Activated T-cell treated with anti-CD3 and anti-CD28 coated beads, Interleukin-2, amount 50 U/mL, for 24 hours (primary cell): ENCODE data around the gene ATP10A.
"Not testable (repeated sequence)": the region's sequence is repeated elsewhere in the genome, so short reads cannot be mapped to it uniquely, and the experiment has no call there.

ENCODE experiments used
- DNase-seq: peaks from one replicate; pipeline ENCODE4 v3.0.0-alpha.2; 2020
- H3K27ac Mint-ChIP-seq: 2 replicates; pipeline ENCODE4 v1.8.0; 2020; ENCODE audit warnings: mild to moderate bottlenecking, mixed read lengths
- H3K27me3 Mint-ChIP-seq: 2 replicates; pipeline ENCODE4 v1.8.0; 2020; ENCODE audit warnings: mixed read lengths
- H3K36me3 Mint-ChIP-seq: 2 replicates; pipeline ENCODE4 v1.8.0; 2020; ENCODE audit warnings: low read depth, mixed read lengths
- H3K4me1 Mint-ChIP-seq: 2 replicates; pipeline ENCODE4 v1.8.0; 2020; ENCODE audit warnings: low read depth, mixed read lengths
- H3K4me3 Mint-ChIP-seq: 2 replicates; pipeline ENCODE4 v1.8.0; 2020; ENCODE audit warnings: mild to moderate bottlenecking, moderate library complexity, mixed read lengths
- H3K9me3 Mint-ChIP-seq: 2 replicates; pipeline ENCODE4 v1.8.0; 2020; ENCODE audit warnings: mixed read lengths

ATP10A gene

GRCh38 chr15:25856059-25856458 is 7.1 kb downstream of the ATP10A start:
- H3K36me3 Mint-ChIP-seq = peaks cover 80% of the 10 kb centered on the region

GRCh38 chr15:25852661-25853524 is 10.2 kb downstream of the ATP10A start:
- no peak for DNase-seq
- H3K4me3 Mint-ChIP-seq = peak overlapping the region; percentile 40
- H3K27me3 Mint-ChIP-seq = no peaks in the 10 kb centered on the region
- peak overlapping the region; percentile 98 for H3K27ac Mint-ChIP-seq
- H3K36me3 Mint-ChIP-seq = peaks cover 57% of the 10 kb centered on the region
- H3K4me1 Mint-ChIP-seq = peaks cover 95% of the 10 kb centered on the region
- H3K9me3 Mint-ChIP-seq = peaks cover 3% of the 10 kb centered on the region

More at GRCh38 chr15:25856059-25856458, 7.1 kb downstream of the ATP10A start:
- DNase-seq, H3K9me3 Mint-ChIP-seq, H3K27me3 Mint-ChIP-seq: not testable (repeated sequence)
- peak overlapping the region; percentile 88 for H3K27ac Mint-ChIP-seq
- H3K4me3 Mint-ChIP-seq = peak overlapping the region; percentile 24
- peaks cover 97% of the 10 kb centered on the region for H3K4me1 Mint-ChIP-seq

- H3K4me1 Mint-ChIP-seq = peaks cover 94% of the 10 kb centered on the region
- no peak for DNase-seq
- peak overlapping the region; percentile 21 for H3K4me3 Mint-ChIP-seq
- peaks cover 3% of the 10 kb centered on the region for H3K9me3 Mint-ChIP-seq
- H3K27ac Mint-ChIP-seq = peak overlapping the region; percentile 98
- no peaks in the 10 kb centered on the region for H3K27me3 Mint-ChIP-seq
- peaks cover 51% of the 10 kb centered on the region for H3K36me3 Mint-ChIP-seq
Observed at GRCh38 chr15:25852027-25852426, 11.1 kb downstream of the ATP10A start.

GRCh38 chr15:25850154-25851111 is 12.7 kb downstream of the ATP10A start:
- peaks cover 48% of the 10 kb centered on the region for H3K36me3 Mint-ChIP-seq
- no peaks in the 10 kb centered on the region for H3K9me3 Mint-ChIP-seq
- H3K27me3 Mint-ChIP-seq = no peaks in the 10 kb centered on the region
- H3K27ac Mint-ChIP-seq = peak overlapping the region; percentile 98
- DNase-seq = peak; percentile 81
- peak overlapping the region; percentile 70 for H3K4me3 Mint-ChIP-seq
- peaks cover 94% of the 10 kb centered on the region for H3K4me1 Mint-ChIP-seq

GRCh38 chr15:25849157-25849921 is 13.8 kb downstream of the ATP10A start:
- Mint-ChIP-seq H3K36me3 (peaks cover 47% of the 10 kb centered on the region), H3K4me1 (peaks cover 91% of the 10 kb centered on the region), H3K9me3 (no peaks in the 10 kb centered on the region), H3K4me3 (peak overlapping the region; percentile 70), H3K27ac (peak overlapping the region; percentile 98), H3K27me3 (no peaks in the 10 kb centered on the region)
- peak; percentile 64 for DNase-seq

- Mint-ChIP-seq H3K4me3 (peak overlapping the region; percentile 70), H3K36me3 (peaks cover 46% of the 10 kb centered on the region), H3K27ac (peak overlapping the region; percentile 98), H3K4me1 (peaks cover 92% of the 10 kb centered on the region), H3K9me3 (no peaks in the 10 kb centered on the region), H3K27me3 (no peaks in the 10 kb centered on the region)
- no peak for DNase-seq
Observed at GRCh38 chr15:25848784-25849156, 14.4 kb downstream of the ATP10A start.

GRCh38 chr15:25848325-25848724 is 14.8 kb downstream of the ATP10A start:
- DNase-seq = no peak
- Mint-ChIP-seq H3K27me3 (no peaks in the 10 kb centered on the region), H3K27ac (peak overlapping the region; percentile 98), H3K9me3 (no peaks in the 10 kb centered on the region), H3K36me3 (peaks cover 50% of the 10 kb centered on the region), H3K4me1 (peaks cover 92% of the 10 kb centered on the region), H3K4me3 (peak overlapping the region; percentile 70)

GRCh38 chr15:25847051-25847450 is 16.1 kb downstream of the ATP10A start:
- DNase-seq = peak; percentile 53
- H3K4me3 Mint-ChIP-seq = peak overlapping the region; percentile 13
- H3K36me3 Mint-ChIP-seq = peaks cover 45% of the 10 kb centered on the region
- peak overlapping the region; percentile 98 for H3K27ac Mint-ChIP-seq
- no peaks in the 10 kb centered on the region for H3K9me3 Mint-ChIP-seq
- no peaks in the 10 kb centered on the region for H3K27me3 Mint-ChIP-seq
- peaks cover 91% of the 10 kb centered on the region for H3K4me1 Mint-ChIP-seq

GRCh38 chr15:25846377-25846776 is 16.8 kb downstream of the ATP10A start:
- Mint-ChIP-seq H3K9me3 (no peaks in the 10 kb centered on the region), H3K27me3 (no peaks in the 10 kb centered on the region), H3K36me3 (peaks cover 47% of the 10 kb centered on the region), H3K27ac (peak overlapping the region; percentile 98), H3K4me1 (peaks cover 90% of the 10 kb centered on the region), H3K4me3 (peak overlapping the region; percentile 41)
- peak; percentile 83 for DNase-seq

GRCh38 chr15:25844981-25845680 is 18.0 kb downstream of the ATP10A start:
- H3K27me3 Mint-ChIP-seq = no peaks in the 10 kb centered on the region
- peak overlapping the region; percentile 98 for H3K27ac Mint-ChIP-seq
- peak overlapping the region; percentile 10 for H3K4me3 Mint-ChIP-seq
- DNase-seq = peak; percentile 55
- H3K4me1 Mint-ChIP-seq = peaks cover 90% of the 10 kb centered on the region
- H3K36me3 Mint-ChIP-seq = peaks cover 56% of the 10 kb centered on the region
- H3K9me3 Mint-ChIP-seq = no peaks in the 10 kb centered on the region

GRCh38 chr15:25844542-25844941 is 18.6 kb downstream of the ATP10A start:
- Mint-ChIP-seq H3K27me3 (no peaks in the 10 kb centered on the region), H3K4me1 (peaks cover 90% of the 10 kb centered on the region), H3K27ac (peak overlapping the region; percentile 98)

GRCh38 chr15:25844076-25844475 is 19.1 kb downstream of the ATP10A start:
- no peaks in the 10 kb centered on the region for H3K27me3 Mint-ChIP-seq
- peaks cover 66% of the 10 kb centered on the region for H3K36me3 Mint-ChIP-seq
- H3K4me3 Mint-ChIP-seq = no peak overlapping the region
- H3K4me1 Mint-ChIP-seq = peaks cover 90% of the 10 kb centered on the region
- H3K27ac Mint-ChIP-seq = peak overlapping the region; percentile 98
- DNase-seq = no peak
- no peaks in the 10 kb centered on the region for H3K9me3 Mint-ChIP-seq

More at GRCh38 chr15:25844542-25844941, 18.6 kb downstream of the ATP10A start:
- DNase-seq = no peak
- no peaks in the 10 kb centered on the region for H3K9me3 Mint-ChIP-seq
- H3K4me3 Mint-ChIP-seq = no peak overlapping the region
- H3K36me3 Mint-ChIP-seq = peaks cover 61% of the 10 kb centered on the region

GRCh38 chr15:25839638-25840156 is 23.4 kb downstream of the ATP10A start:
- no peak for DNase-seq
- Mint-ChIP-seq H3K36me3 (peaks cover 61% of the 10 kb centered on the region), H3K9me3 (no peaks in the 10 kb centered on the region), H3K4me3 (no peak overlapping the region), H3K4me1 (peaks cover 77% of the 10 kb centered on the region), H3K27ac (no peak overlapping the region), H3K27me3 (no peaks in the 10 kb centered on the region)
